PFSK-1 (cell line): ENCODE results near the gene FIGLA.

Experiments
- FOXP2 ChIP-seq: optimal IDR thresholded peaks from 2 replicates; pipeline ENCODE3; 2011; ENCODE audit warnings: borderline replicate concordance, control low read depth, inconsistent platforms; ENCODE audit not compliant: insufficient read depth; ENCODE audit errors: extremely low read length, extremely low read depth
- POLR2AphosphoS5 ChIP-seq: IDR thresholded peaks from 2 replicates; pipeline ENCODE4 v1.6.1; 2012; ENCODE audit warnings: low read depth, mild to moderate bottlenecking, control low read depth, low read length, moderate library complexity
- REST ChIP-seq, 2 experiments: IDR thresholded peaks; 2 replicates each; pipeline versions ENCODE4 v1.6.1 to v1.8.0; 2011 to 2012; ENCODE audit warnings: low read depth in 2 of 2, low read length in 2 of 2, control low read depth in 1 of 2, inconsistent platforms in 1 of 2, mild to moderate bottlenecking in 1 of 2, moderate library complexity in 1 of 2; ENCODE audit not compliant: insufficient read depth in 1 of 2
- SIN3A ChIP-seq: IDR thresholded peaks from 2 replicates; pipeline ENCODE4 v1.6.1; 2012; ENCODE audit warnings: mild to moderate bottlenecking, low read length, moderate library complexity, borderline replicate concordance; ENCODE audit not compliant: insufficient read depth
- TAF1 ChIP-seq: IDR thresholded peaks from 2 replicates; pipeline ENCODE4 v1.6.1; 2012; ENCODE audit warnings: low read length, control low read depth, borderline replicate concordance; ENCODE audit not compliant: insufficient read depth

DNA sequence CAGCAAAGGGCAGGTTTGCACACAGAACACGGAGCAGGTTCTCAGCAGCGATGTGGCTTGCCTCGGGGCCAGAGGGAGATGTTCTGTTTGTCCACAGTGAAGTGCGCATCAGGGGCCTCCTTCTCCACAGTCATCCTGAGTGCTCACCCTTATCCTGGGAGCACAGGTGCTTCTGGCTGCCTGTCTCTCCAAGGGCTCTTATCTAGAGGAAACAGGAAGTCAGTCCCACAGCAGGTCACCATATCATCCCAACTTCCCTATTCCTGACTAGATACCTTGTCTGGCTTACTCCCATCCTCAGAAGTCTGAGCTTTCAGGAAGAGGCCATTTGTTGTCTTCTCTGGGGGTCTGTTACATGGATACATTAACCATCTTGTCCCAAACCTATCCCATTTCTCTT lies 45.2 kb upstream of the FIGLA start, which contains the start of gene CD207:
- no peak for TF ChIP-seq REST (IDR thresholded peaks at IDR 0.05; ENCODE audit: insufficient read depth in 1 of 2, low read depth in 2 of 2, low read length in 2 of 2)
- TF ChIP-seq FOXP2, result no peak
- no peak for TF ChIP-seq POLR2AphosphoS5
- TF ChIP-seq TAF1, result no peak
- no peak for TF ChIP-seq SIN3A
